GM21381 (cell line): Measurements from ENCODE around the gene GPAT2.
"Not testable (repeated sequence)": the region's sequence is repeated elsewhere in the genome, so short reads cannot be mapped to it uniquely, and the experiment has no call there.

ENCODE experiments used
- ATAC-seq: cut with Tn5 transposase; IDR thresholded peaks from one replicate; pipeline ENCODE4 v1.9.1; 2021; ENCODE audit warnings: mild to moderate bottlenecking, moderate library complexity; ENCODE audit not compliant: unreplicated experiment

The GPAT2 gene

GRCh38 chr2:96023701-96024100 is 11.0 kb downstream of the GPAT2 start:
- ATAC-seq = not testable (repeated sequence)

- peak; percentile 77 for ATAC-seq
Observed at GRCh38 chr2:96022701-96023447, 11.8 kb downstream of the GPAT2 start.

- not testable (repeated sequence) for ATAC-seq
Observed at GRCh38 chr2:96022126-96022525, 12.6 kb downstream of the GPAT2 start.

GRCh38 chr2:96021142-96021541 is 13.6 kb downstream of the GPAT2 start:
- not testable (repeated sequence) for ATAC-seq

GRCh38 chr2:96019909-96020590 is 14.7 kb downstream of the GPAT2 start:
- ATAC-seq = not testable (repeated sequence)

- not testable (repeated sequence) for ATAC-seq
Observed at GRCh38 chr2:96016321-96016720, 18.4 kb downstream of the GPAT2 start.

- ATAC-seq = not testable (repeated sequence)
Observed at GRCh38 chr2:96012792-96013264, 21.9 kb downstream of the GPAT2 start.

- not testable (repeated sequence) for ATAC-seq
Observed at GRCh38 chr2:96012086-96012791, 22.5 kb downstream of the GPAT2 start.

GRCh38 chr2:96011129-96011455 is 23.6 kb downstream of the GPAT2 start:
- ATAC-seq = peak; percentile 13

GRCh38 chr2:96010320-96011128 is 24.2 kb downstream of the GPAT2 start:
- peak; percentile 99 for ATAC-seq

GRCh38 chr2:96009833-96010232 is 24.9 kb downstream of the GPAT2 start:
- ATAC-seq = not testable (repeated sequence)

GRCh38 chr2:96008051-96008450 is 26.7 kb downstream of the GPAT2 start:
- not testable (repeated sequence) for ATAC-seq

GRCh38 chr2:96006248-96006647 is 28.5 kb downstream of the GPAT2 start:
- ATAC-seq = not testable (repeated sequence)

GRCh38 chr2:95992520-95993272 is 42.0 kb downstream of the GPAT2 start:
- peak; percentile 58 for ATAC-seq

- ATAC-seq = peak; percentile 38
Observed at GRCh38 chr2:95992102-95992501, 42.6 kb downstream of the GPAT2 start.

GRCh38 chr2:95991351-95992094 is 43.2 kb downstream of the GPAT2 start, which contains the start of gene ANKRD36C:
TSS of gene ANKRD36C (minus strand) at chr2:95991824. CDS start at chr2:95991708, 116 bp downstream.
- peak; percentile 88 for ATAC-seq

GRCh38 chr2:95990884-95991283 is 43.8 kb downstream of the GPAT2 start:
- not testable (repeated sequence) for ATAC-seq
